Activated CD4-positive, alpha-beta T cell treated with anti-CD3 and anti-CD28 coated beads, Interleukin-2, amount 10 ng/mL, durations not matched to agents 24 days and 14 days (primary cell): ENCODE measurements around the gene PLPP1. TPM values are rescaled to one million over a fixed set of nuclear protein-coding genes. Genes with fewer than 3 reads are reported as not detected.
A peak's percentile ranks its signal among the peaks of the same experiment; 100 is the strongest.

ENCODE experiments used
- DNase-seq: peaks from one replicate; pipeline ENCODE4 v3.0.0; 2022
- H3K27ac Mint-ChIP-seq: one replicate; pipeline ENCODE4 v1.8.0; 2022; ENCODE audit warnings: mild to moderate bottlenecking, mixed read lengths
- H3K27me3 Mint-ChIP-seq: one replicate; pipeline ENCODE4 v1.8.0; 2022; ENCODE audit warnings: mixed read lengths
- H3K36me3 Mint-ChIP-seq: one replicate; pipeline ENCODE4 v1.8.0; 2022; ENCODE audit warnings: low read depth, mild to moderate bottlenecking, mixed read lengths
- H3K4me1 Mint-ChIP-seq: one replicate; pipeline ENCODE4 v1.8.0; 2021; ENCODE audit warnings: mixed read lengths
- H3K4me3 Mint-ChIP-seq: one replicate; pipeline ENCODE4 v1.8.0; 2022; ENCODE audit warnings: mild to moderate bottlenecking, moderate library complexity, mixed read lengths
- H3K9me3 Mint-ChIP-seq: one replicate; pipeline ENCODE4 v1.8.0; 2021; ENCODE audit warnings: mixed read lengths
- intact Hi-C: fragments of 100-400 bp; cut with micrococcal nuclease; formaldehyde crosslinking; loops from one replicate; pipeline ENCODE4 v1.15.1; 2023
- total RNA-seq: library from RNA; stranded (reverse); gene quantifications from 2 replicates; pipeline ENCODE4 v1.2.3, GENCODE V29; 2022

Gene PLPP1
- total RNA-seq, 1 donor from 2014 or later: 33.9 TPM

DNA sequence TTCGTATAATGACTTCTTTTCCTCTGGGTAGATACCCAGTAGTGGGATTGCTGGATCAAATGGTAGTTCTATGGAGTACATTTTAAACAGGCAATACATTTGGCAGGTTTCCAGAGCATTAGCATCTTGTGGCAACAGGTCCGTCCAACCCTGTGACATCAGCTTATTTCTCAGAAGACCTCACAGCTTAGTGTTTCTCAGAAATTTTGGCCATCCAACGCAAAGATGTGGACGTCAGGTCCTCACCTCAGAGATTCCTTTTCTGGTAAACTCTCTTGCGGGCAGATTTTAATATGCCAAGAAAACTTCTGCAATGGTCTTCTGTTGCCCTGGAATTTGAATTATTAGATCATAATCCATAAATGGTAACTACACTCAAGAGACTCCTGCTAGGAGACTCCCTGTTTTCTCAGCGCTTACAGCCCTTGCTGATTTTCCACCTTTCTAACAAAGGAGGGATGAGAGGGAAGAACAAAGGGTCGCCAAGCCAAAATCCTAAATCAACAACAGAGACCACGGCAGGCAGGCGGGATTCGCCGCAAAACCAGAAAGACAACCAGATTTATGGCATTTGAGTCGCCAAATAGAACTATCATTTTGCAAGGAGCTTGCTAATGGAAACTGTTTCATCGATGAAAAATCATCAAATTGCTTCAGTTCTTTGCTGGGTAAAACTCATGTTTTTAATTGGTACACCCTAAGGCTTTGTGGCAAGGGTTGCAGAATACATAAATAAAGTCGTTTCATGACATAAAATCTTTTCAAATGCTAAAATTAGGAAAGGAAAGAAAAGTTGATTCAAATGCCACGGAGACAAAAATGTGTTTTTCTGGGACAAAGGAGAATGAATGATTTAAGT lies 34.1 kb upstream of the PLPP1 start:
- Mint-ChIP-seq H3K9me3 (no peaks in the 10 kb centered on the region), H3K36me3 (no peaks in the 10 kb centered on the region), H3K4me1 (peaks cover 16% of the 10 kb centered on the region), H3K27ac (no peak overlapping the region), H3K4me3 (no peak overlapping the region), H3K27me3 (no peaks in the 10 kb centered on the region)
- intact Hi-C loops: loop anchor here (10.0 kb wide), 1 partner anchor 56 kb away; no protein-coding TSS in a partner anchor
- DNase-seq: no peak

DNA sequence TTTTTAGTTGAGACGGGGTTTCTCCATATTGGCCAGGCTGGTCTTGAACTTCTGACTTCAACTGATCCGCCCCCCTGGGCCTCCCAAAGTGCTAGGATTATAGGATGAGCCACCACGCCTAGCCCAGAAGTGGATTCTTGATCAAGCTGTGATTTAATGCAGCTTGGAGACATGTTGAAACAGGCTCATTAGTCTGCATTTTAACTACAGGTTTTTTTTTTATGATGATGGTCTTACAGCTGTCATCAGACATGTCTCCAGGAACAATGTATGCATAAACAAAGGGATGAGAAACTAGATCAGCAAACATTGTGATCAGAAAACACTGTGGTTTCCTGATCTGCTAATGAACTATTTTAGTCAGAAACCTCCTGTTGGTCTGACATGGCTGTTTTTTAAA lies 30.0 kb upstream of the PLPP1 start:
- H3K27ac Mint-ChIP-seq: peak overlapping the region; percentile 34
- H3K4me1 Mint-ChIP-seq: peaks cover 9% of the 10 kb centered on the region
- no peak for DNase-seq
- H3K27me3 Mint-ChIP-seq: no peaks in the 10 kb centered on the region
- H3K9me3 Mint-ChIP-seq: no peaks in the 10 kb centered on the region
- intact Hi-C loops: loop anchor here (10.0 kb wide), 1 partner anchor 60 kb away; no protein-coding TSS in a partner anchor
- H3K4me3 Mint-ChIP-seq: no peak overlapping the region
- H3K36me3 Mint-ChIP-seq: no peaks in the 10 kb centered on the region

DNA sequence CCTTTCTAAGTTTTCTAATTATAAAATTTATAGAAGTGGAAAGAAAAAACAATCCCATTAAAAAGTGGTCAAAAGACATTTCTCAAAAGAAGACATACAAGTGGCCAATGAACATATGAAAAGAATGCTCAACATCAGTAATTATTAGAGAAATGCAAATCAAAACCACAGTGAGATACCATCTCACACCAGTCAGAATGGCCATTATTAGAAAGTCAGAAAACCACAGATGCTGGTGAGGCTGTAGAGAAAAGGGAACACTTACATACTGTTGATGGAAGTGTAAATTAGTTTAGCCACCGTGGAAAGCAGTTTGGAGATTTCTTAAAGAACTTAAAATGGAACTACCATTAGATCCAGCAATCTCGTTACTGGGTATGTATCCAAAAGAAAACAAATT lies 23.7 kb upstream of the PLPP1 start:
- intact Hi-C loops: no loop called here
- H3K36me3 Mint-ChIP-seq: no peaks in the 10 kb centered on the region
- no peak overlapping the region for H3K27ac Mint-ChIP-seq
- H3K9me3 Mint-ChIP-seq: no peaks in the 10 kb centered on the region
- peaks cover 2% of the 10 kb centered on the region for H3K4me1 Mint-ChIP-seq
- DNase-seq: no peak
- H3K27me3 Mint-ChIP-seq: peaks cover 3% of the 10 kb centered on the region
- H3K4me3 Mint-ChIP-seq: no peak overlapping the region

DNA sequence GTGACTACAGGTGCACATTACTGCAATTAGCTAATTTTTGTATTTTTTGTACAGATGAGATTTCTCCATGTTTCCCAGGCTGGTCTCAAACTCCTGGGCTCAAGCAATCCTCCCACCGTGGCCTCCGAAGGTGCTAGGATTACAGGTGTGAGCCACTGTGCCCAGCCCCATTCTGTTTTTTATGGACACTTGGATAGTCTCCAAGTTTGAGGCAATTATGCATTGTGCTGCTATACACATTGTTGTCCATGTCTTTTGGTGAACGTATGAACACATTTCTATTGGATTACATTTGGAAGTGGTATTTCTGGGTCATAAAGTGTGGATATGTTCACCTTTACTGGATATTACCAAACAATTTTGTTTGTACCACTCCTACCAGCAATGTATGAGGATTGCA lies 22.4 kb upstream of the PLPP1 start:
- intact Hi-C loops: no loop called here
- Mint-ChIP-seq H3K36me3 (no peaks in the 10 kb centered on the region), H3K9me3 (no peaks in the 10 kb centered on the region), H3K4me3 (no peak overlapping the region), H3K27ac (no peak overlapping the region), H3K27me3 (peaks cover 3% of the 10 kb centered on the region), H3K4me1 (peaks cover 2% of the 10 kb centered on the region)
- DNase-seq: no peak

DNA sequence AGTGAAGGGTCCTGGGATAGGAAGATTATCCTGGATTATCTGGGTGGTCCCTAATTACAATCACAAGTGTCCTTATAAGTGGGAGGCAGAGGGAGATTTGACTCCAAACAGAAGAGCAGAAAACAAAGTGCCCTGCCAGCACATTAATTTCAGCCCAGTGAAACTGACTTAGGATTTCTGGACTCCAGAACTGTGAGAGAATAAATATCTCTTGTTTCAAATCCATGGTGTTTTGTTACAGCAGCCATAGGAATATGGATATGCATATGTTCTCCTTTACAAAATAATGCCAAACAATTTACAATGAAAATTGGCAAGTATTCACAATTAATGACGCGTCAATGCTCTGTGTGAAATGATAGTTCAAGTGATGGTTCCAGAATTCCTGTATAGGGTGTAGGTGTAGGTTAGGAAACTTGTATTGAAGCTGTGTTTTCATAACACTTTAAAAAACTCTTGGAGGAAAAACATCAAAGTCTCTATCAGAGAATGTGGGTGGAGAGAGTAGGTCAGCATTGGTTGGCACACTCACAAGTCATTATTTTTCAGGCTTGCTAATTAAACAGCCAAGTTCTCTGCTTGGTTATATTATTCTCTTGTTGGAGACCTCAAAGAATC lies 19.9 kb upstream of the PLPP1 start:
- peaks cover 3% of the 10 kb centered on the region for H3K27me3 Mint-ChIP-seq
- H3K36me3 Mint-ChIP-seq: no peaks in the 10 kb centered on the region
- H3K4me3 Mint-ChIP-seq: no peak overlapping the region
- peaks cover 2% of the 10 kb centered on the region for H3K4me1 Mint-ChIP-seq
- intact Hi-C loops: no loop called here
- H3K27ac Mint-ChIP-seq: no peak overlapping the region
- DNase-seq: no peak
- H3K9me3 Mint-ChIP-seq: no peaks in the 10 kb centered on the region

DNA sequence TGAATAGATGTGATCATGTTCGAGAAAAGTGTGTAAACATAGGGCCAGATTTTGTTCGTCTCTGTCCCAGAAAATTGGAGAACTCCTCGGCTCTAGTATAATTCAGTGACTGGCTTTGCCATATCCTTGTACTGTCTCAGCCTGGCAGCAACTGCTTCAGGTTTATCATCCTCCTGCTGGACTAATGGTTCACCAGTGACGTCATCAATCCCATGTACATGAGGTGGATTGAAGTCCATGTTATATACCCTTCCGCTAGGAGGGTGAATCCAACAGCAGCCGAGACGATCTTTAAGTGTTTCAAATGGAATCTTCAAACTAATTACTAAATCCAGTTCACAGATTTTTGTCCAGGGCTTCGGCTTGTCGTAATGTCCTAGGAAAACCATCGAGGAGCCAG lies 17.1 kb upstream of the PLPP1 start:
- no peak for DNase-seq
- Mint-ChIP-seq H3K4me3 (no peak overlapping the region), H3K36me3 (no peaks in the 10 kb centered on the region), H3K4me1 (peaks cover 10% of the 10 kb centered on the region), H3K27me3 (peaks cover 9% of the 10 kb centered on the region), H3K27ac (no peak overlapping the region), H3K9me3 (no peaks in the 10 kb centered on the region)
- intact Hi-C loops: no loop called here

DNA sequence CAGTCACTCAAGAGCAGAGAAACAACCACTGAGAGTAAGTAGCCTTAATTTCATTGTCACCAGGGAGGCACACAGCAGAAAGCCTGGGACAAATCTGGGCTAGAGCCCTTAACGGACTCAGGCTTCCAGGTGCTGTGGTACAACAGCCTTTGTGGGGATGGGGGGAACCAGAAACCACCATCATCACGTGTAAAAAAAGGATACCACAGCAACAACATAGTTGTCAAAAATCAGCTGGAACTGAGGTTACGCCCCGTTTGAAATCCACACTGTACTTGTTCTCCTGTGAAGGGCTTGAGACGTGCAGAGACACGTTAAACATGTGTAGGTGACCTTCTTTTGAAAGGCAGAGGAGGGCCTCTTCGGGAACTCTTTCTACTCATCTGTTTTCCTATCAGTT lies 16.6 kb upstream of the PLPP1 start:
- Mint-ChIP-seq H3K4me1 (peaks cover 10% of the 10 kb centered on the region), H3K36me3 (no peaks in the 10 kb centered on the region), H3K27me3 (peaks cover 9% of the 10 kb centered on the region), H3K27ac (no peak overlapping the region), H3K4me3 (no peak overlapping the region), H3K9me3 (no peaks in the 10 kb centered on the region)
- no peak for DNase-seq
- intact Hi-C loops: no loop called here

DNA sequence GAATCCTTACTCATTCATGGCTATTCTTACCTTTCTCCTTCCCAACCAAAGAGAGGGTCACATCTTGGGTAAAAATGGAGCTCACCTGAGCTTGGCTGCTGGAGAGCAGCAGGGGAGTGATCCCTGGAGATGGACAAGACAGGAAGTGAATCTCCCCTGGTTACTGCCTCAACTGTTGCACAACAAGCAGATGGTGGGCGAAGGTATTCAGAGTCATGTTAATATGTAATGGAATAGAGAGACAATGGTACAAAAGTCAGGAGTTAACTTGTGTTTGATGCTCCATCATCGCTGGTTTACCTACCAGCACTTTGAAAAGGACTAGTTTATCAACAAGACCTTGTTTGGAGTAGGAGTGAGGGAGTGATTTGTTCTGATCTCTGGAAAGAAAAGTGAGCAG lies 13.0 kb upstream of the PLPP1 start:
- no peak overlapping the region for H3K4me3 Mint-ChIP-seq
- intact Hi-C loops: no loop called here

DNA sequence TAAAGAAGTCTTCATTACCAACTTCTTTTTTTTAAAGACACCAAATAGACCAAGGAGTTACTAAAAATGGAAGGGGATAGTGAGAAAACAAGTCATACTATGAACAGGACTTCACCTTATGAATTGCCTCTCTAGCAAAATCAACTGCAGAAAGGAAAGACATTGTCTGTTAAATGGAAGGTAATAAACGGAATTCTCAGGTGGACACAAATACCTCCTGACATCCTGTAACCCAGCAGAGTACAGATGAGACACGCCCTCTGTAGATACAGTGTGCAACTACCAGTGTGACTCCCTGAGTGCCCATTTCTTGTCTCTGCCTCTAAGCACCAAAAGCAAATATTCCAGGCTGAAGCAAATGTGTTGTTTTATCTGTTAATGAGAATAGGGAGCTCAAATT lies 12.2 kb upstream of the PLPP1 start:
- DNase-seq: no peak
- no peak overlapping the region for H3K4me3 Mint-ChIP-seq
- peaks cover 6% of the 10 kb centered on the region for H3K27me3 Mint-ChIP-seq
- H3K9me3 Mint-ChIP-seq: no peaks in the 10 kb centered on the region
- peaks cover 10% of the 10 kb centered on the region for H3K4me1 Mint-ChIP-seq
- H3K27ac Mint-ChIP-seq: no peak overlapping the region
- intact Hi-C loops: no loop called here
- H3K36me3 Mint-ChIP-seq: no peaks in the 10 kb centered on the region

More for the DNA sequence above, 13.0 kb upstream of the PLPP1 start:
- DNase-seq: no peak
- H3K9me3 Mint-ChIP-seq: no peaks in the 10 kb centered on the region
- H3K4me1 Mint-ChIP-seq: peaks cover 10% of the 10 kb centered on the region
- no peaks in the 10 kb centered on the region for H3K36me3 Mint-ChIP-seq
- peaks cover 6% of the 10 kb centered on the region for H3K27me3 Mint-ChIP-seq
- H3K27ac Mint-ChIP-seq: no peak overlapping the region

DNA sequence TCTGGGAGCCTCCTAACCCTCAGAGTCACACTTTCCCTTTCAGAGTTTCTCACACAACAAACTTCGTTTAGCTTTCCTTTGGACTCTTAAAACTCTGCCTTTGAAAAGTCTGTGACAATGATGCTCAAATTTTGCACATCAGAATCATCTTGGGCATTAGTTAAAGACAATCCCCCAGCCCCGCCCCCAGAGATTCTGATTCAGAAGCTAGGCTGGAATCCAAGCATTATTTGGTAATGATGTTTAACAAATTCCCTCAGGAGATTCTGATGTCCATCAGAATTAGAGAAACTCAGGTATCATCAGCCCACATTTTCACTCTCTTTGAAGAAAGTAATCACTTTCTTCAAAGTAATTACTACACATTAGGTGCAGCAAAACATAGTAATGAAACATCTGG lies 9.6 kb upstream of the PLPP1 start:
- intact Hi-C loops: no loop called here
- no peak for DNase-seq
- H3K36me3 Mint-ChIP-seq: no peaks in the 10 kb centered on the region
- H3K27ac Mint-ChIP-seq: no peak overlapping the region
- H3K4me1 Mint-ChIP-seq: peaks cover 30% of the 10 kb centered on the region
- peaks cover 6% of the 10 kb centered on the region for H3K27me3 Mint-ChIP-seq
- H3K9me3 Mint-ChIP-seq: no peaks in the 10 kb centered on the region
- no peak overlapping the region for H3K4me3 Mint-ChIP-seq

DNA sequence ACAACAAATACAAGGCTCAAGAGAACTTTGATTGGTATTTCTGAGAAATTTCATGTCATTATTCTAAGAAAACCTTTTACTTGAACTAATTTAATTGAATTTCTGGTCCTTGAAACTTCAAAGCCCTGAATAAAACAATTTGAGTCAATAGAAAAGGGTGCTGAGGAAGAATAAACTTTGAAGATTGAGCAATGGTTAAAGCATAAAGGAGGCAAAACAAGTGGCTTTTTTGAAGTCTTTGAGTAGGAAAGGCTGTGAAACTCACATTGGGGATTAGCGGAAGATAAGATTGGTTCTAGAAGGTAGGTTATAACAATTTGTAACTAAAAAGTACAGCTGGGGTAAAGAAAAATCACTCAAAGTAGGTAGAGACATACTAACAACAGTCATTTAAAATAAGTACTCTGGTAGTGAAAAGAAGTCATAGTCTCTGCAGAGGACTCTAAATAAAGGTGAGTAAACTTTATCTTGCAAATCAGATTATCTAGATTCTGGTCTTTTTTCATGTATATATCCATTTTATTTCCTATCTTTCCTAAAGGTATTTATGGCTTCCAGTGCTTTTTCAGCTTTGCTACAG lies 6.4 kb upstream of the PLPP1 start:
- DNase-seq: no peak
- intact Hi-C loops: no loop called here
- peak overlapping the region; percentile 61 for H3K27ac Mint-ChIP-seq
- H3K4me1 Mint-ChIP-seq: peaks cover 27% of the 10 kb centered on the region
- no peaks in the 10 kb centered on the region for H3K9me3 Mint-ChIP-seq
- no peaks in the 10 kb centered on the region for H3K27me3 Mint-ChIP-seq
- H3K36me3 Mint-ChIP-seq: no peaks in the 10 kb centered on the region
- H3K4me3 Mint-ChIP-seq: peak overlapping the region; percentile 28

DNA sequence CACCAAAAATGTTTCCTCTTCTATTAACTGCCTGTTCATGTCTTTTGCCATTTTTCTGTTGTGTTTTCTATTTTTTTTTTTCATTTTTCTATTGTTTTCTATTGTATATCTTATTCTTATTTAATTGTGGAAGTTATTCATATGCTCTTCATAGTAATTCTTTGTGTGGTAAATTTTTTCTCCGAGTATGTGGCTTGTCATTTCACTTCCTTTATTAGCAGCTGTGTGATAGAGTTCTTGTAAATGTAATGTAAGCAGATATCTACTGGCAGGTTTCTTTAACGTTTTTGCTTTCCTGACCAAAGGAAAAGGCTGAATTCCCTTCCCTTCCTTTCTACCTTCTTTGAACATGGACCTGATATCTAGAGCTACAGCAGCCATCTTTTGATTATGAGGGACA lies 5.8 kb upstream of the PLPP1 start:
- Mint-ChIP-seq H3K27ac (peak overlapping the region; percentile 72), H3K4me1 (peaks cover 31% of the 10 kb centered on the region), H3K4me3 (peak overlapping the region; percentile 62), H3K9me3 (no peaks in the 10 kb centered on the region), H3K36me3 (no peaks in the 10 kb centered on the region), H3K27me3 (no peaks in the 10 kb centered on the region)
- DNase-seq: no peak
- intact Hi-C loops: no loop called here

DNA sequence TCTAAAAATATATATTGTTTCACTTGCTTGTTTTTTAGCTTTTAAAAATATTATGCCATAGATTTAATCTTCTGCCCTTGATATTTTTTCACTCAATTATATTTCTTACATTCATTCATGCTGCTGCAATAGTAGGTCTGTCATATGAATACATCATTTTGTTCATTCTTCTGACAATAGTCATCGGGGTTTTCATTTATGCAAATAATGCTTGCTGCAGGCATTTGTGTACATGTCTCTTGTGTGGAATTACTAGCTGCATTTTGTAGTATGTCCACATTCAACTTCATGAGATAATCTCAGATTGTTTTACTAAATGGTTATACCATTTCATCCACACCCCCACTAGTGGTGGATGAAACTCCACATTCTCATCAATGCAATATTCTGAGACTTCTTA lies 5.3 kb upstream of the PLPP1 start:
- Mint-ChIP-seq H3K27me3 (no peaks in the 10 kb centered on the region), H3K9me3 (no peaks in the 10 kb centered on the region), H3K27ac (peak overlapping the region; percentile 13), H3K4me3 (peak overlapping the region; percentile 62), H3K36me3 (no peaks in the 10 kb centered on the region), H3K4me1 (peaks cover 36% of the 10 kb centered on the region)
- intact Hi-C loops: no loop called here
- no peak for DNase-seq

DNA sequence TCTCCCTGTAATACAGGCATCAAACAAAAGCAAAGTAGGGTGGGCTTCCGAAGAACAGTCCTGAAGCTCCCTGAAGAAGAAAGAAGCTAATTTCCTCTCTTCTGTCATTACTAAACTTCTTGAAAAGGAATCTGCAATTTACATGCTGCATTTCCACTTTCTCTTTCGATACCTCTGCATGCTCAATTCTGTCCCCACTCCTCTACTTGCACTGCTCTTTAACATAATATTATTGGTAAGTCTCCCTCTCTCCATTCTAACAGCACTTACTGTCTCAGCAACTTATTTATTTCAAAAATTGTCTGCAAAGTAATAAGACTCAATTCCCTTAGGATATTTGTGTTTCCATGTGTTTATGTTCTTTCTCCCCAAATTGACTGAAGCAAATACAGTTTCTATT lies 3.9 kb upstream of the PLPP1 start:
- Mint-ChIP-seq H3K4me3 (peak overlapping the region; percentile 43), H3K36me3 (peaks cover 2% of the 10 kb centered on the region), H3K27me3 (no peaks in the 10 kb centered on the region), H3K9me3 (no peaks in the 10 kb centered on the region), H3K27ac (peak overlapping the region; percentile 43), H3K4me1 (peaks cover 40% of the 10 kb centered on the region)
- intact Hi-C loops: loop anchor here (10.0 kb wide), 1 partner anchor 204 kb away; no protein-coding TSS in a partner anchor
- peak; percentile 72 for DNase-seq
